Duodenal mucosa (tissue), 2 donors: ENCODE measurements around the gene FCHO1.

Source experiments
- H3K27ac ChIP-seq: one replicate; pipeline ENCODE4 v1.7.0; 2013; ENCODE audit warnings: low read depth, low read length
- H3K27me3 ChIP-seq, 2 donors: one replicate each; pipeline ENCODE4 v1.7.0; 2013; ENCODE audit warnings: low read length in 2 of 2, control low read depth in 1 of 2; ENCODE audit not compliant: insufficient read depth in 2 of 2, control insufficient read depth in 1 of 2
- H3K36me3 ChIP-seq, 2 donors: one replicate each; pipeline ENCODE4 v1.7.0; 2013; ENCODE audit warnings: low read length in 2 of 2, control low read depth in 1 of 2; ENCODE audit not compliant: insufficient read depth in 2 of 2, control insufficient read depth in 1 of 2
- H3K4me1 ChIP-seq, 2 donors: one replicate each; pipeline ENCODE4 v1.7.0; 2013; ENCODE audit warnings: low read length in 2 of 2, control low read depth in 1 of 2; ENCODE audit not compliant: insufficient read depth in 2 of 2, control insufficient read depth in 1 of 2
- H3K4me3 ChIP-seq, 2 donors: one replicate each; pipeline ENCODE4 v1.7.0; 2013; ENCODE audit warnings: low read length in 2 of 2, low read depth in 1 of 2
- H3K9ac ChIP-seq, 2 donors: one replicate each; pipeline ENCODE4 v1.7.0; 2013; ENCODE audit warnings: low read length in 2 of 2, low read depth in 1 of 2
- H3K9me3 ChIP-seq, 2 donors: one replicate each; pipeline ENCODE4 v1.7.0; 2013; ENCODE audit warnings: low read length in 2 of 2, control low read depth in 1 of 2; ENCODE audit not compliant: control insufficient read depth in 1 of 2

FCHO1 gene

DNA sequence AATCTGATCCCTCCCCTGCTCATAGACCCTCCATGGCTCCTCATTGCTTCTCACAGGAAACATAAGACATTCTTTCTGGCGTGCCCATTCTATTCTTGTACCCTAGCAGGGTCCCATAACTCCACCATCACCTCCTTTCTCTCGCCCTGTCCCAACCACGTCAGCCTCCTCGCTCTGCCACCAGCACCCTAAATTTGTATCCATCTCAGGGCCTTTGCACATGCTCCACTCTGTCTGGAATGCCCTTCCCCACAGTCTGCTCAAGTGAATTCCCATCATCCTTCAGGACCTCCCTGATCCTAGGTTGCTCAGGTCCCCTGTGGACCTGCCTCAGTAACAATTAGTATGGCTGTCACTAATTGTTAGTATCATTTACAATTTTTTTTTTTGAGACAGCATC is 54.1 kb downstream of the FCHO1 start:
- H3K36me3 ChIP-seq: peaks cover 8 to 27% of the 10 kb centered on the region in 2 donors
- H3K9ac ChIP-seq: no peak overlapping the region
- H3K4me1 ChIP-seq: no peaks in the 10 kb centered on the region
- H3K9me3 ChIP-seq: no peaks in the 10 kb centered on the region
- H3K27ac ChIP-seq: no peak overlapping the region
- no peaks in the 10 kb centered on the region for H3K27me3 ChIP-seq
- H3K4me3 ChIP-seq: no peak overlapping the region

GRCh38 chr19:17806945-17807344 is 55.7 kb downstream of the FCHO1 start:
- no peak overlapping the region for H3K4me3 ChIP-seq
- H3K27me3 ChIP-seq: no peaks in the 10 kb centered on the region
- no peak overlapping the region for H3K27ac ChIP-seq
- H3K9me3 ChIP-seq: no peaks in the 10 kb centered on the region
- H3K36me3 ChIP-seq: peaks cover 10 to 36% of the 10 kb centered on the region in 2 donors
- no peaks in the 10 kb centered on the region for H3K4me1 ChIP-seq
- no peak overlapping the region for H3K9ac ChIP-seq

DNA sequence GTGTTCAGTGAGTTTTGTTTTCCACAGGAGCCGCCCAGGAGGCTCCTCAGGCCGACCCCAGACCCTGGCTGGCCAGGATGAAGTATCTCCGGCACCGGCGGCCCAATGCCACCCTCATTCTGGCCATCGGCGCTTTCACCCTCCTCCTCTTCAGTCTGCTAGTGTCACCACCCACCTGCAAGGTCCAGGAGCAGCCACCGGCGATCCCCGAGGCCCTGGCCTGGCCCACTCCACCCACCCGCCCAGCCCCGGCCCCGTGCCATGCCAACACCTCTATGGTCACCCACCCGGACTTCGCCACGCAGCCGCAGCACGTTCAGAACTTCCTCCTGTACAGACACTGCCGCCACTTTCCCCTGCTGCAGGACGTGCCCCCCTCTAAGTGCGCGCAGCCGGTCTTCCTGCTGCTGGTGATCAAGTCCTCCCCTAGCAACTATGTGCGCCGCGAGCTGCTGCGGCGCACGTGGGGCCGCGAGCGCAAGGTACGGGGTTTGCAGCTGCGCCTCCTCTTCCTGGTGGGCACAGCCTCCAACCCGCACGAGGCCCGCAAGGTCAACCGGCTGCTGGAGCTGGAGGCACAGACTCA is 56.5 kb downstream of the FCHO1 start:
- Histone ChIP-seq H3K9me3 (no peaks in the 10 kb centered on the region), H3K27me3 (no peaks in the 10 kb centered on the region), H3K27ac (no peak overlapping the region), H3K4me1 (no peaks in the 10 kb centered on the region), H3K9ac (no peak overlapping the region), H3K36me3 (peaks cover 13 to 45% of the 10 kb centered on the region in 2 donors), H3K4me3 (no peak overlapping the region)

DNA sequence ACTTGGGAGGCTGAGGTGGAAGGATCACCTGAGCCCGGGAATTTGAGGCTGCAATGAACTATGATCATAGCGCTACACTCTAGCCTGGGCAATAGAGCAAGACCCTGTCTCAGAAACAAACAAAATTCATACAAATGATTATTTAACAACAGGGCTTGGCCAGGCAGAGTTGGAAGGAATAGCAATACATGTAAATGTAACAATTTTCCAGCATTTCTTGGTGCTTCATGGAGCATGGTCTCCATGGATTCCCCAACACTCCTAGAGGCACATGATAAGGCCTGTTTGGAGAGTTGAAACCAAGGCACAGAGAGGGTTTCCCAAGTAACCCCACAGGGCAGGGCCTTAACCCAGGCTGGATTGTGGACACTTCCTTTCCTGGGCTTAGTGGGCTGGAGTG is 59.8 kb downstream of the FCHO1 start:
- Histone ChIP-seq H3K27me3 (no peaks in the 10 kb centered on the region), H3K36me3 (peaks cover 13 to 45% of the 10 kb centered on the region in 2 donors), H3K4me1 (no peaks in the 10 kb centered on the region), H3K27ac (no peak overlapping the region), H3K4me3 (no peak overlapping the region), H3K9ac (no peak overlapping the region), H3K9me3 (no peaks in the 10 kb centered on the region)

GRCh38 chr19:17811681-17812080 is 60.4 kb downstream of the FCHO1 start:
- Histone ChIP-seq H3K27ac (no peak overlapping the region), H3K36me3 (peaks cover 13 to 39% of the 10 kb centered on the region in 2 donors), H3K27me3 (no peaks in the 10 kb centered on the region), H3K4me1 (no peaks in the 10 kb centered on the region), H3K4me3 (no peak overlapping the region), H3K9ac (no peak overlapping the region), H3K9me3 (no peaks in the 10 kb centered on the region)

DNA sequence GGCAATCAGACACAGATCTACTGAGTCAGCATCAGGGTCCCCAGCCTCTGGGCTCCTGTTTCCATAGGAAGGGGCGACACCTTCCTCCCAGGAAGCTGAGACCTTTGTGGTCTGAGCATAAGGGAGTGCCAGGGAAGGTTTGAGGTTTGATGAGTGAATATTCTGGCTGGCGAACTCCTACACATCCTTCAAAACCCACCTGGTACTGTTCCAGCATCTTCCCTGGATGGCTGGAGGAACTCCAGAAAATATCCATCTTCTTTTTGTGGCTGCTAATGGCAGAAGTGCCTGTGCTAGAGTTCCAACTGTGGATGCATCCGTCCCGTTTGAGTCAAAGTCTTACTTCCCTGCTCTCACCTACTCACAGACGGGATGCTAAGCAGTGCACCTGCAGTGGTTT is 60.8 kb downstream of the FCHO1 start:
- Histone ChIP-seq H3K4me3 (no peak overlapping the region), H3K9me3 (no peaks in the 10 kb centered on the region), H3K27ac (no peak overlapping the region), H3K36me3 (peaks cover 13 to 39% of the 10 kb centered on the region in 2 donors), H3K27me3 (no peaks in the 10 kb centered on the region), H3K4me1 (no peaks in the 10 kb centered on the region), H3K9ac (no peak overlapping the region)

- H3K36me3 ChIP-seq: peaks cover 0 to under 1% of the 10 kb centered on the region in 2 donors
- no peak overlapping the region for H3K9ac ChIP-seq
- no peak overlapping the region for H3K27ac ChIP-seq
- H3K9me3 ChIP-seq: no peaks in the 10 kb centered on the region
- H3K27me3 ChIP-seq: no peaks in the 10 kb centered on the region
- H3K4me1 ChIP-seq: no peaks in the 10 kb centered on the region
- no peak overlapping the region for H3K4me3 ChIP-seq
These were observed 66.5 kb downstream of the FCHO1 start for GRCh38 chr19:17817668-17818363.

- Histone ChIP-seq H3K9me3 (no peaks in the 10 kb centered on the region), H3K27ac (no peak within 1 kb of the TSS), H3K27me3 (no peaks in the 10 kb centered on the region), H3K9ac (no peak within 1 kb of the TSS), H3K4me1 (no peaks in the 10 kb centered on the region), H3K36me3 (no peaks in the 10 kb centered on the region), H3K4me3 (no peak within 1 kb of the TSS)
These were observed 69.9 kb downstream of the FCHO1 start, which contains the start of gene INSL3 for GRCh38 chr19:17821190-17821589. Gene INSL3 (minus strand): TSS chr19:17821519. CDS start chr19:17821506, 13 bp downstream.

DNA sequence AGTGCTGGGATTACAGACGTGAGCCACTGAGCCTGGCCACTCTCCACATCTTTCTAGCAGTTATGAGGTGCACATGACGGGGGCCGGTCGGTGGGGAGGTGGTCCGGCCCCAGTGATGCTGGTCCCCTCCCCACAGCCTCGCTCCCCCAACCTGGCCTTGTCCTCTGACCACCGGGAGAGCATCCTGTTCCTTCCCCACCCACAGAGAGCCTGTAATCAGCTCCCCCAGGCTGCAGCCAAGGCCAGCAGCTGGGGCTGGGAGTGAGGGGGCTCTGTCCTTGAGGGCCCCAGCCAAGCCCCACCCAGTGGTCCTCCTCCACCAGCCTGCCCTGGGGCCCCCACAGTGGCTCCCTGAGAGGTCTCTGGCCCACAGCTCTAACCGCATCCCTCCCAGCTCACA is 73.1 kb downstream of the FCHO1 start:
- Histone ChIP-seq H3K9ac (no peak overlapping the region), H3K27ac (no peak overlapping the region), H3K4me3 (no peak overlapping the region), H3K4me1 (no peaks in the 10 kb centered on the region), H3K9me3 (no peaks in the 10 kb centered on the region), H3K36me3 (no peaks in the 10 kb centered on the region), H3K27me3 (no peaks in the 10 kb centered on the region)

DNA sequence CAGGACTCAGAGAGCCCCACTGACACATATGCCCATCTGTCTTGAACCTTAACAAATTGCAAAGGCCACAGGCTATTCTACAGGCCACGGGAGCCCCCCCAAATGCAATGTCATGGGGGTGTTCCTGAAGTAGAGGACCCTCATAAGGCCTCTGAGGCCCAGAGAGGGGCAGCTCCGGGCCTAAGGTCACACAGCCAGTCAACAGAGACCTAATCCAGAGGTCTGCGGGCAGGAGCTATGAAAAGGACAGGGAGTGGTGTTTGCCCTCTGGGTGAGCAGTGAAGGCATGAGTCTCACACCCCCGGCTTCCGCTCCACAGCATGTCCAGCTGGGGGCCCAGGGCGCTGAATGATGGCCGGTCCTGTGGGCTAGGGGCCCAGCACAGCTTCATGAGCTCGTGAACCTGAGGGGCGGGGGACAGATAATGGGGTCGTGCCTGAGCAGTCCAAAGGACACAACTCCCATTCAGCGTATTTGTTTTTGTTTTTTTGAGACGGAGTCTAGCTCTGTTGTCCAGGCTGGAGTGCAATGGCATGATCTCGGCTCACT is 75.3 kb downstream of the FCHO1 start:
- no peaks in the 10 kb centered on the region for H3K36me3 ChIP-seq
- no peaks in the 10 kb centered on the region for H3K9me3 ChIP-seq
- H3K4me1 ChIP-seq: peaks cover 5 to 8% of the 10 kb centered on the region in 2 donors
- no peak overlapping the region for H3K27ac ChIP-seq
- H3K9ac ChIP-seq: no peak overlapping the region
- peaks cover 0 to under 1% of the 10 kb centered on the region in 2 donors for H3K27me3 ChIP-seq
- no peak overlapping the region for H3K4me3 ChIP-seq
